ENCODE data around the gene KLHL2.

DNA sequence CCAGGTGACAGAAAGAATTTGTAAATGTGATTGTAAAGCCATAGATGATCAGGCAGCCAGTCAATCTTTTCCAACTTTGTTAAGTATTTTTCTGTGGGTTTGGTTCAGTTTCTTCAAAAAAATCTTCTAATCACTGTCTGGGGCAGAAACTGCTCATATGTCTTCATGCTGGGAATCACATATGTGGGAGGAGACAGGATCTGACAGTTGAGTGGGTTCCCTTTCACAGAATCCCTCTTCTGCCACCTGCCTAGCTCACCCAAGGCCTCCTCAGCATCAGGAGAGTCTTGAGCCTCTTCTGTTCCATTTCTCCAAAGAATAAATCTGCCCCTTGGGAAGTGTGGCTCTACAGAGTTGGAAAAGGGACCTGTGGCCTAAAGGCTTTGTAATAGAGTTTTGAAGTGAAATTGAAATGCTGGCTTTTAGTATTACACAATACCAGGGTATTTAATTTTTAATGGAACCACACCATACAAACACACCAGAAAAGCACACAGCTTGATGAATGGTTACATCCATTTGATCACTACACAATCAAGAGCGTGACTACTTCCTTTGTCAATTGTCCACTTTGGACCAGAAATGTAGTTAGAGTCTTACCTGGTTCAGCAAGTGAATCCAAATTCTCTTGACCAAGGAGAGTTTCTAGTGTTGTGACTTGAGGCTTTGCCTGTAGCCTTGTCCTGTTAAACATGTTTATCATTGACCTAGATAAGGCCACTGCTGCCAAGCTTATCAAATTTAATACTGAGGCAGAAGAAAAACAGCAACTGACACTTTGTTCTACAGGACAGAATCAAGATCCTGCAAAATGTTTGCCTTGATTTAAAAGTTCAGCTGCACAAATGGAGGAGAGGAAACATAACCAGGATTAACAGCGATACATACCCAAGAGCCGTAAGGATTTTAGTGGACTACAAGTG, 140.5 kb downstream of the KLHL2 start:
- TF ChIP-seq ZNF384 (IDR thresholded peaks at IDR 0.05; ENCODE audit: low read depth, low read length) (no peak), CHD2 (IDR thresholded peaks at IDR 0.05; ENCODE audit: low read depth, low read length) (no peak)
